ENCODE measurements around the gene TMEM255B.

GRCh38 chr13:113803409-113804016 is 44.5 kb downstream of the TMEM255B start:
- no peak for TF ChIP-seq CTCF (IDR thresholded peaks at IDR 0.05)
- TF ChIP-seq POLR2A (IDR thresholded peaks at IDR 0.05), result no peak
- TF ChIP-seq POLR2AphosphoS5 (IDR thresholded peaks at IDR 0.05), result no peak
- TF ChIP-seq EP300 (IDR thresholded peaks at IDR 0.05), result no peak
